SK-N-SH (cell line): ENCODE data around the gene INPP5A. TPM values are rescaled to one million over a fixed set of nuclear protein-coding genes. Genes with fewer than 3 reads are reported as not detected.

ENCODE experiments used
- CTCF ChIA-PET: fragments of 300-600, 350-600 bp; formaldehyde crosslinking; extraction: SDS; loops from one replicate; lab custom pipeline; 2021; lab: Yijun Ruan, JAX
- POLR2A ChIA-PET: fragments of 350-600 bp; sonication (Branson Sonifier 250); formaldehyde crosslinking; extraction: SDS; loops from one replicate; lab custom pipeline; 2020; ENCODE audit warnings: antibody characterized with exemption, inconsistent platforms; lab: Yijun Ruan, JAX
- DNase-seq: peaks from one replicate; pipeline ENCODE4 v3.0.0; 2012
- H2AFZ ChIP-seq: fragments of 200-600 bp; sonication (generic); 2 replicates; pipeline ENCODE4 v1.8.1; 2016; ENCODE audit warnings: antibody characterized with exemption, mild to moderate bottlenecking, low read depth
- H3F3A ChIP-seq: fragments of 200-600 bp; sonication (generic); replicated peaks from 2 replicates; pipeline ENCODE3; 2016; ENCODE audit warnings: antibody characterized with exemption, mild to moderate bottlenecking; ENCODE audit not compliant: insufficient read depth
- H3K27ac ChIP-seq, 2 experiments: fragments of 200-500 bp in 1 of 2; fragments of 200-600 bp in 1 of 2; sonication (Bioruptor generic) in 1 of 2; sonication (generic), shearing (Covaris generic) in 1 of 2; 2 replicates each; pipeline versions ENCODE4 v1.5.1 to v1.6.1; 2014 to 2016; ENCODE audit warnings: low read depth in 2 of 2, inconsistent platforms in 1 of 2, low read length in 1 of 2, mild to moderate bottlenecking in 1 of 2, mixed read lengths in 1 of 2
- H3K27me3 ChIP-seq: fragments of 200-600 bp; sonication (generic), shearing (Covaris generic); 2 replicates; pipeline ENCODE4 v1.6.1; 2016; ENCODE audit warnings: mixed run types; ENCODE audit not compliant: insufficient read depth
- H3K36me3 ChIP-seq, 2 experiments: fragments of 200-500 bp in 1 of 2; fragments of 200-600 bp in 1 of 2; sonication (Bioruptor generic) in 1 of 2; sonication (generic) in 1 of 2; replicated peaks in 1 of 2; 2 replicates each; pipeline versions ENCODE3 to v1.5.1; 2014 to 2016; ENCODE audit warnings: low read length in 1 of 2, mild to moderate bottlenecking in 1 of 2; ENCODE audit not compliant: insufficient read depth in 2 of 2, control insufficient read depth in 1 of 2
- H3K4me1 ChIP-seq, 2 experiments: fragments of 200-500 bp in 1 of 2; fragments of 200-600 bp in 1 of 2; sonication (Bioruptor generic) in 1 of 2; sonication (generic), shearing (Covaris generic) in 1 of 2; 2 replicates each; pipeline versions ENCODE4 v1.5.1 to v1.6.1; 2014 to 2016; ENCODE audit warnings: low read depth in 1 of 2, low read length in 1 of 2, mixed run types in 1 of 2; ENCODE audit not compliant: insufficient read depth in 2 of 2, control insufficient read depth in 1 of 2
- H3K4me2 ChIP-seq: fragments of 200-600 bp; sonication (generic), shearing (Covaris generic); 2 replicates; pipeline ENCODE4 v1.6.1; 2017; ENCODE audit warnings: mixed run types
- H3K4me3 ChIP-seq, 2 experiments: fragments of 200-500 bp in 1 of 2; fragments of 200-600 bp in 1 of 2; sonication (Bioruptor generic) in 1 of 2; sonication (generic), shearing (Covaris generic) in 1 of 2; 2 replicates each; pipeline versions ENCODE4 v1.5.1 to v1.8.1; 2014 to 2016; ENCODE audit warnings: low read depth in 2 of 2, inconsistent platforms in 1 of 2, low read length in 1 of 2, mild to moderate bottlenecking in 1 of 2, mixed read lengths in 1 of 2, moderate library complexity in 1 of 2
- H3K79me2 ChIP-seq: fragments of 200-600 bp; sonication (generic); 2 replicates; pipeline ENCODE4 v1.8.1; 2017; ENCODE audit warnings: mild to moderate bottlenecking; ENCODE audit not compliant: insufficient read depth
- H3K9ac ChIP-seq: fragments of 200-600 bp; sonication (generic); 2 replicates; pipeline ENCODE4 v1.6.1; 2017; ENCODE audit warnings: mixed run types
- H3K9me2 ChIP-seq: fragments of 200-600 bp; sonication (generic); 2 replicates; pipeline ENCODE4 v1.6.1; 2017; ENCODE audit warnings: mixed run types
- H3K9me3 ChIP-seq: fragments of 200-600 bp; sonication (generic); 2 replicates; pipeline ENCODE4 v1.6.1; 2017; ENCODE audit warnings: mixed run types, mild to moderate bottlenecking, moderate library complexity
- H4K20me1 ChIP-seq: fragments of 200-600 bp; sonication (generic); 2 replicates; pipeline ENCODE4 v1.6.1; 2017; ENCODE audit warnings: mild to moderate bottlenecking, mixed run types; ENCODE audit not compliant: insufficient read depth
- CHD2 ChIP-seq: fragments of 150-350 bp; IDR thresholded peaks from 2 replicates; pipeline ENCODE4 v1.6.1; 2018; ENCODE audit warnings: low read length; ENCODE audit not compliant: partially characterized antibody
- EP300 ChIP-seq, 2 experiments: IDR thresholded peaks; 2 replicates each; pipeline versions ENCODE4 v1.4.0 to v1.6.1; 2012; ENCODE audit warnings: borderline replicate concordance in 1 of 2, low read depth in 1 of 2, low read length in 1 of 2
- FOXJ3 ChIP-seq: sonication (generic); formaldehyde crosslinking; IDR thresholded peaks from 2 replicates; pipeline ENCODE4 v1.5.1; 2020; ENCODE audit warnings: mild to moderate bottlenecking, missing genetic modification reagents
- GABPA ChIP-seq: IDR thresholded peaks from 2 replicates; pipeline ENCODE4 v1.4.0; 2012; ENCODE audit warnings: low read depth, mild to moderate bottlenecking
- JUND ChIP-seq: IDR thresholded peaks from 2 replicates; pipeline ENCODE4 v1.4.0; 2012
- MEF2A ChIP-seq: IDR thresholded peaks from 2 replicates; pipeline ENCODE4 v1.4.0; 2012; ENCODE audit warnings: low read depth, borderline replicate concordance
- RXRA ChIP-seq: IDR thresholded peaks from 2 replicates; pipeline ENCODE4 v1.4.0; 2012; ENCODE audit warnings: low read depth, mild to moderate bottlenecking, borderline replicate concordance
- SIN3A ChIP-seq: IDR thresholded peaks from 2 replicates; pipeline ENCODE4 v1.6.1; 2012; ENCODE audit warnings: low read depth, mild to moderate bottlenecking, low read length, moderate library complexity, borderline replicate concordance
- TAF1 ChIP-seq: IDR thresholded peaks from 2 replicates; pipeline ENCODE4 v1.6.1; 2012; ENCODE audit warnings: low read depth, mild to moderate bottlenecking, low read length, moderate library complexity, borderline replicate concordance
- YY1 ChIP-seq: IDR thresholded peaks from 2 replicates; pipeline ENCODE4 v1.4.0; 2012; ENCODE audit warnings: low read depth, mild to moderate bottlenecking
- WGBS: methylation state at CpG from one replicate; pipeline ENCODE4 v1.1.6; 2017; ENCODE audit warnings: low lambda C conversion rate; 5-methylcytosine and 5-hydroxymethylcytosine counted together
- polyA plus RNA-seq, 3 experiments: library from polyadenylated mRNA; depleted of rRNA; stranded (reverse); fragments of >200 nt; gene quantifications; 2 replicates each; pipeline ENCODE4 v1.2.3, GENCODE V29; 2012
- TF ChIP-seq, protein P1 (sequence below): IDR thresholded peaks from 2 replicates; pipeline ENCODE4 v1.4.0; 2012; ENCODE audit warnings: low read depth, borderline replicate concordance
- TF ChIP-seq, protein P2 (sequence below): IDR thresholded peaks from 2 replicates; pipeline ENCODE4 v1.6.1; 2012; ENCODE audit warnings: mild to moderate bottlenecking, low read depth, low read length, moderate library complexity
- TF ChIP-seq, protein P3 (sequence below): IDR thresholded peaks from 2 replicates; pipeline ENCODE4; 2012
- TF ChIP-seq, protein P4 (sequence below): IDR thresholded peaks from 2 replicates; pipeline ENCODE4 v1.4.0; 2012; ENCODE audit warnings: low read depth
- TF ChIP-seq, protein P5 (sequence below): IDR thresholded peaks from 2 replicates; pipeline ENCODE4 v1.4.0; 2012; ENCODE audit warnings: low read depth, borderline replicate concordance
- TF ChIP-seq, protein P6 (sequence below): fragments of 150-350 bp; IDR thresholded peaks from 2 replicates; pipeline ENCODE4 v1.6.1; 2016; ENCODE audit warnings: mild to moderate bottlenecking, low read depth, low read length
- TF ChIP-seq, protein P7 (sequence below): fragments of 150-350 bp; IDR thresholded peaks from 2 replicates; pipeline ENCODE4 v1.6.1; 2017; ENCODE audit warnings: antibody characterized with exemption, low read length, low read depth, borderline replicate concordance

INPP5A gene
- polyA plus RNA-seq, 1 of the 3 experiments (the other 2 are of a cell fraction) = 12.0 TPM

DNA sequence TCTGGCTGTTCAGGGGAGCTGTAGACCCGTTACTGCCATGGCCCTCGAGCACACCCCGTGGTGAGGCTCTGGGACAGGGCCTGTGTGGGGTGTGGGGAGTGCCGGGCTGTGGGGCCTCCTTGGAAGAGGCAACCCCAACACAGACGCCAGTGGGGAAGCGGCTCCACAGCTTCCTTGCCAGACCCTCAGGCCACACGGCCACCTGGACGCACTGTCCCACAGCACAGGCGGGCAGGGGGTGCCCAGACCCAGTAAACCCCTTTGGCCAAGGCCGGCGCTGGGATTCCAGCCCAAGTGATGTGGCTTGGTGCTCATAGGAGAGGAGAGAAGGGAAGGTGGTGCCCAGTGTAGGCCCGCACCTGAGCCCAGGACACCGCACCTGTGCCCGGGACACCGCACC, 261.3 kb downstream of the INPP5A start:
- Histone ChIP-seq H3K9me2 (no peaks in the 10 kb centered on the region), H3K4me1 (peaks cover 0 to 18% of the 10 kb centered on the region in 2 experiments; a peak in 1 of 4 replicates), H3K9ac (no peak overlapping the region), H3F3A (no peaks in the 10 kb centered on the region), H3K27me3 (peaks cover under 1% of the 10 kb centered on the region; the same call in 1 of the 2 replicates), H3K4me2 (no peak overlapping the region), H3K36me3 (no peaks in the 10 kb centered on the region), H3K4me3 (no peak overlapping the region), H3K27ac (no peak overlapping the region), H3K9me3 (no peaks in the 10 kb centered on the region), H3K79me2 (no peaks in the 10 kb centered on the region), H4K20me1 (no peaks in the 10 kb centered on the region), H2AFZ (no peak overlapping the region)
- ChIA-PET CTCF (no interaction called here), POLR2A (no interaction called here)
- TF ChIP-seq SIN3A = no peak
- TF ChIP-seq GABPA = no peak
- no peak for TF ChIP-seq MEF2A
- TF ChIP-seq, protein P1, sequence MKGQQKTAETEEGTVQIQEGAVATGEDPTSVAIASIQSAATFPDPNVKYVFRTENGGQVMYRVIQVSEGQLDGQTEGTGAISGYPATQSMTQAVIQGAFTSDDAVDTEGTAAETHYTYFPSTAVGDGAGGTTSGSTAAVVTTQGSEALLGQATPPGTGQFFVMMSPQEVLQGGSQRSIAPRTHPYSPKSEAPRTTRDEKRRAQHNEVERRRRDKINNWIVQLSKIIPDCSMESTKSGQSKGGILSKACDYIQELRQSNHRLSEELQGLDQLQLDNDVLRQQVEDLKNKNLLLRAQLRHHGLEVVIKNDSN = no peak
- no peak for TF ChIP-seq JUND
- TF ChIP-seq, protein P2, sequence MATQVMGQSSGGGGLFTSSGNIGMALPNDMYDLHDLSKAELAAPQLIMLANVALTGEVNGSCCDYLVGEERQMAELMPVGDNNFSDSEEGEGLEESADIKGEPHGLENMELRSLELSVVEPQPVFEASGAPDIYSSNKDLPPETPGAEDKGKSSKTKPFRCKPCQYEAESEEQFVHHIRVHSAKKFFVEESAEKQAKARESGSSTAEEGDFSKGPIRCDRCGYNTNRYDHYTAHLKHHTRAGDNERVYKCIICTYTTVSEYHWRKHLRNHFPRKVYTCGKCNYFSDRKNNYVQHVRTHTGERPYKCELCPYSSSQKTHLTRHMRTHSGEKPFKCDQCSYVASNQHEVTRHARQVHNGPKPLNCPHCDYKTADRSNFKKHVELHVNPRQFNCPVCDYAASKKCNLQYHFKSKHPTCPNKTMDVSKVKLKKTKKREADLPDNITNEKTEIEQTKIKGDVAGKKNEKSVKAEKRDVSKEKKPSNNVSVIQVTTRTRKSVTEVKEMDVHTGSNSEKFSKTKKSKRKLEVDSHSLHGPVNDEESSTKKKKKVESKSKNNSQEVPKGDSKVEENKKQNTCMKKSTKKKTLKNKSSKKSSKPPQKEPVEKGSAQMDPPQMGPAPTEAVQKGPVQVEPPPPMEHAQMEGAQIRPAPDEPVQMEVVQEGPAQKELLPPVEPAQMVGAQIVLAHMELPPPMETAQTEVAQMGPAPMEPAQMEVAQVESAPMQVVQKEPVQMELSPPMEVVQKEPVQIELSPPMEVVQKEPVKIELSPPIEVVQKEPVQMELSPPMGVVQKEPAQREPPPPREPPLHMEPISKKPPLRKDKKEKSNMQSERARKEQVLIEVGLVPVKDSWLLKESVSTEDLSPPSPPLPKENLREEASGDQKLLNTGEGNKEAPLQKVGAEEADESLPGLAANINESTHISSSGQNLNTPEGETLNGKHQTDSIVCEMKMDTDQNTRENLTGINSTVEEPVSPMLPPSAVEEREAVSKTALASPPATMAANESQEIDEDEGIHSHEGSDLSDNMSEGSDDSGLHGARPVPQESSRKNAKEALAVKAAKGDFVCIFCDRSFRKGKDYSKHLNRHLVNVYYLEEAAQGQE = no peak
- TF ChIP-seq, protein P3, sequence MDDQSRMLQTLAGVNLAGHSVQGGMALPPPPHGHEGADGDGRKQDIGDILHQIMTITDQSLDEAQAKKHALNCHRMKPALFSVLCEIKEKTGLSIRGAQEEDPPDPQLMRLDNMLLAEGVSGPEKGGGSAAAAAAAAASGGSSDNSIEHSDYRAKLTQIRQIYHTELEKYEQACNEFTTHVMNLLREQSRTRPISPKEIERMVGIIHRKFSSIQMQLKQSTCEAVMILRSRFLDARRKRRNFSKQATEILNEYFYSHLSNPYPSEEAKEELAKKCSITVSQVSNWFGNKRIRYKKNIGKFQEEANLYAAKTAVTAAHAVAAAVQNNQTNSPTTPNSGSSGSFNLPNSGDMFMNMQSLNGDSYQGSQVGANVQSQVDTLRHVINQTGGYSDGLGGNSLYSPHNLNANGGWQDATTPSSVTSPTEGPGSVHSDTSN = no peak
- TF ChIP-seq EP300 (IDR thresholded peaks at IDR 0.05; ENCODE audit: borderline replicate concordance in 1 of 2, low read depth in 1 of 2, low read length in 1 of 2) = no peak
- WGBS = 78% methylated on average over 12 of the region's 15 CpGs
- DNase-seq = no peak

DNA sequence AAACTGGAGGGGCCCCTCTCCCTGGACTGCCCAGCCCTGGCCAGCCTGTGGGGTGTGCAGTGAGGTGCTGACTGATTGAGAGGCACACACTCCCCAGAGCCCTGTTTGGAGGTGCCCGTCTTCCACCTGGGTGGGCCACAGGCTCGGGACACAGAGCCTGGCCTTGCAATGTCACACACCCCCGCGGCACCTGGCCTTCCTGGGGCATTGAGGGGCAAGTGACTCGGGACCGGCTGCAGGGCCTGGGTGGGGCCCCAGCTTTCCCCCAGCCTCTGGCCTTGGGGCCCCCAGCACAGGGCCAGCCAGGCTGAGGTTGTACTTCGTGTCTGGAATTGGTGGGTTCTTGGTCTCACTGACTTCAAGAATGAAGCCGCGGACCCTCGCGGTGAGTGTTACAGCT, 262.3 kb downstream of the INPP5A start:
- POLR2A ChIA-PET = no interaction called here
- TF ChIP-seq, protein P4, sequence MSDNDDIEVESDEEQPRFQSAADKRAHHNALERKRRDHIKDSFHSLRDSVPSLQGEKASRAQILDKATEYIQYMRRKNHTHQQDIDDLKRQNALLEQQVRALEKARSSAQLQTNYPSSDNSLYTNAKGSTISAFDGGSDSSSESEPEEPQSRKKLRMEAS = no peak
- no peak for TF ChIP-seq MEF2A
- TF ChIP-seq RXRA = no peak
- TF ChIP-seq, protein P5, sequence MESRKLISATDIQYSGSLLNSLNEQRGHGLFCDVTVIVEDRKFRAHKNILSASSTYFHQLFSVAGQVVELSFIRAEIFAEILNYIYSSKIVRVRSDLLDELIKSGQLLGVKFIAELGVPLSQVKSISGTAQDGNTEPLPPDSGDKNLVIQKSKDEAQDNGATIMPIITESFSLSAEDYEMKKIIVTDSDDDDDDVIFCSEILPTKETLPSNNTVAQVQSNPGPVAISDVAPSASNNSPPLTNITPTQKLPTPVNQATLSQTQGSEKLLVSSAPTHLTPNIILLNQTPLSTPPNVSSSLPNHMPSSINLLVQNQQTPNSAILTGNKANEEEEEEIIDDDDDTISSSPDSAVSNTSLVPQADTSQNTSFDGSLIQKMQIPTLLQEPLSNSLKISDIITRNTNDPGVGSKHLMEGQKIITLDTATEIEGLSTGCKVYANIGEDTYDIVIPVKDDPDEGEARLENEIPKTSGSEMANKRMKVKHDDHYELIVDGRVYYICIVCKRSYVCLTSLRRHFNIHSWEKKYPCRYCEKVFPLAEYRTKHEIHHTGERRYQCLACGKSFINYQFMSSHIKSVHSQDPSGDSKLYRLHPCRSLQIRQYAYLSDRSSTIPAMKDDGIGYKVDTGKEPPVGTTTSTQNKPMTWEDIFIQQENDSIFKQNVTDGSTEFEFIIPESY = no peak
- TF ChIP-seq FOXJ3 = no peak
- TF ChIP-seq CHD2 = no peak
- TF ChIP-seq GABPA = no peak
- TF ChIP-seq TAF1 = no peak
- no peak for TF ChIP-seq EP300 (IDR thresholded peaks at IDR 0.05; ENCODE audit: borderline replicate concordance in 1 of 2, low read depth in 1 of 2, low read length in 1 of 2)
- TF ChIP-seq, protein P6, sequence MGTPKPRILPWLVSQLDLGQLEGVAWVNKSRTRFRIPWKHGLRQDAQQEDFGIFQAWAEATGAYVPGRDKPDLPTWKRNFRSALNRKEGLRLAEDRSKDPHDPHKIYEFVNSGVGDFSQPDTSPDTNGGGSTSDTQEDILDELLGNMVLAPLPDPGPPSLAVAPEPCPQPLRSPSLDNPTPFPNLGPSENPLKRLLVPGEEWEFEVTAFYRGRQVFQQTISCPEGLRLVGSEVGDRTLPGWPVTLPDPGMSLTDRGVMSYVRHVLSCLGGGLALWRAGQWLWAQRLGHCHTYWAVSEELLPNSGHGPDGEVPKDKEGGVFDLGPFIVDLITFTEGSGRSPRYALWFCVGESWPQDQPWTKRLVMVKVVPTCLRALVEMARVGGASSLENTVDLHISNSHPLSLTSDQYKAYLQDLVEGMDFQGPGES = no peak
- TF ChIP-seq, protein P7, sequence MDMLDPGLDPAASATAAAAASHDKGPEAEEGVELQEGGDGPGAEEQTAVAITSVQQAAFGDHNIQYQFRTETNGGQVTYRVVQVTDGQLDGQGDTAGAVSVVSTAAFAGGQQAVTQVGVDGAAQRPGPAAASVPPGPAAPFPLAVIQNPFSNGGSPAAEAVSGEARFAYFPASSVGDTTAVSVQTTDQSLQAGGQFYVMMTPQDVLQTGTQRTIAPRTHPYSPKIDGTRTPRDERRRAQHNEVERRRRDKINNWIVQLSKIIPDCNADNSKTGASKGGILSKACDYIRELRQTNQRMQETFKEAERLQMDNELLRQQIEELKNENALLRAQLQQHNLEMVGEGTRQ = no peak
- no peak for TF ChIP-seq YY1

More for the DNA sequence above, 262.3 kb downstream of the INPP5A start:
- no CpG with 5 or more reads among the region's 11 CpGs for WGBS
- Histone ChIP-seq H3K79me2 (no peaks in the 10 kb centered on the region), H3K4me3 (no peak overlapping the region), H3K27me3 (no peaks in the 10 kb centered on the region; the same call in 1 of the 2 replicates), H4K20me1 (no peaks in the 10 kb centered on the region), H3K9me3 (no peaks in the 10 kb centered on the region), H3K27ac (no peak overlapping the region), H3K9ac (no peak overlapping the region), H3K36me3 (no peaks in the 10 kb centered on the region), H3K9me2 (no peaks in the 10 kb centered on the region), H2AFZ (no peak overlapping the region), H3K4me1 (peaks cover 0 to 9% of the 10 kb centered on the region in 2 experiments; a peak in 1 of 4 replicates), H3F3A (no peaks in the 10 kb centered on the region), H3K4me2 (no peak overlapping the region)
- CTCF ChIA-PET = no interaction called here
- no peak for DNase-seq
